C4-2B (cell line): ENCODE measurements around the gene LOC128125822.

ENCODE experiments used
- ZFX ChIP-seq: fragments of 450-650 bp; IDR thresholded peaks from 2 replicates; pipeline ENCODE4 v1.6.1; 2017
- TF ChIP-seq, protein P1 (sequence below): fragments of 450-650 bp; conservative IDR thresholded peaks from 2 replicates; pipeline ENCODE4 v1.5.1; 2017; ENCODE audit warnings: mild to moderate bottlenecking

DNA sequence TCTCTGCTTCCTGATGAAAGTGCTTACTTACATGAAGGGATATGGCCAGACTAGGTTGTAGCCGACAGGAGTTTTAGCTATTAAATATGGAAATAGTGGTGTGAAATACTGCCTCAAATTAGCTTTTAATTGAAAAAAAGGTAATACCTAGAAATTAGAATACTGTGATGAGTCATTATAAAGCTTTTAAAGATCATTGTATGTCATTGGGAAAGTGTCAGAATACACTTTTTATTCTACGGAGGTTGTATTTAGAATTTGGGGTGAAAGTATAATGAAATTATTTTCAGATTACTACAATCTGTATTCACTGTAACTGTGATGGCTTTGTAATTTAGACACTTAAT, 2.2 kb downstream of the LOC128125822 start:
- TF ChIP-seq, protein P1, sequence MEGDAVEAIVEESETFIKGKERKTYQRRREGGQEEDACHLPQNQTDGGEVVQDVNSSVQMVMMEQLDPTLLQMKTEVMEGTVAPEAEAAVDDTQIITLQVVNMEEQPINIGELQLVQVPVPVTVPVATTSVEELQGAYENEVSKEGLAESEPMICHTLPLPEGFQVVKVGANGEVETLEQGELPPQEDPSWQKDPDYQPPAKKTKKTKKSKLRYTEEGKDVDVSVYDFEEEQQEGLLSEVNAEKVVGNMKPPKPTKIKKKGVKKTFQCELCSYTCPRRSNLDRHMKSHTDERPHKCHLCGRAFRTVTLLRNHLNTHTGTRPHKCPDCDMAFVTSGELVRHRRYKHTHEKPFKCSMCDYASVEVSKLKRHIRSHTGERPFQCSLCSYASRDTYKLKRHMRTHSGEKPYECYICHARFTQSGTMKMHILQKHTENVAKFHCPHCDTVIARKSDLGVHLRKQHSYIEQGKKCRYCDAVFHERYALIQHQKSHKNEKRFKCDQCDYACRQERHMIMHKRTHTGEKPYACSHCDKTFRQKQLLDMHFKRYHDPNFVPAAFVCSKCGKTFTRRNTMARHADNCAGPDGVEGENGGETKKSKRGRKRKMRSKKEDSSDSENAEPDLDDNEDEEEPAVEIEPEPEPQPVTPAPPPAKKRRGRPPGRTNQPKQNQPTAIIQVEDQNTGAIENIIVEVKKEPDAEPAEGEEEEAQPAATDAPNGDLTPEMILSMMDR, result peak; percentile 53
- TF ChIP-seq ZFX, result no peak
